Measurements from ENCODE around the gene ADAM30.
"Not testable (repeated sequence)": the region's sequence is repeated elsewhere in the genome, so short reads cannot be mapped to it uniquely, and the experiment has no call there.

The ADAM30 gene

GRCh38 chr1:119873135-119874015 lies 22.9 kb downstream of the ADAM30 start:
- H3K27me3 Mint-ChIP-seq: peaks cover 17% of the 10 kb centered on the region
- H3K36me3 Mint-ChIP-seq (ENCODE audit: low read depth): no peaks in the 10 kb centered on the region
- no peaks in the 10 kb centered on the region for H3K4me1 Mint-ChIP-seq (ENCODE audit: low read depth)
- no peaks in the 10 kb centered on the region for H3K9me3 Mint-ChIP-seq
- no peak overlapping the region for H3K27ac Mint-ChIP-seq
- no peak overlapping the region for H3K4me3 Mint-ChIP-seq

- no peak overlapping the region for H3K27ac Mint-ChIP-seq
- H3K9me3 Mint-ChIP-seq: no peaks in the 10 kb centered on the region
- H3K4me3 Mint-ChIP-seq: no peak overlapping the region
- H3K36me3 Mint-ChIP-seq (ENCODE audit: low read depth): no peaks in the 10 kb centered on the region
- peaks cover 17% of the 10 kb centered on the region for H3K27me3 Mint-ChIP-seq
- H3K4me1 Mint-ChIP-seq (ENCODE audit: low read depth): no peaks in the 10 kb centered on the region
These were observed 24.4 kb downstream of the ADAM30 start for GRCh38 chr1:119871881-119872280.

GRCh38 chr1:119870917-119871596 lies 25.3 kb downstream of the ADAM30 start:
- no peak overlapping the region for H3K4me3 Mint-ChIP-seq
- no peaks in the 10 kb centered on the region for H3K9me3 Mint-ChIP-seq
- H3K27me3 Mint-ChIP-seq: peaks cover 17% of the 10 kb centered on the region
- no peaks in the 10 kb centered on the region for H3K4me1 Mint-ChIP-seq (ENCODE audit: low read depth)
- H3K27ac Mint-ChIP-seq: no peak overlapping the region
- H3K36me3 Mint-ChIP-seq (ENCODE audit: low read depth): no peaks in the 10 kb centered on the region

GRCh38 chr1:119869995-119870394 lies 26.3 kb downstream of the ADAM30 start:
- no peak overlapping the region for H3K4me3 Mint-ChIP-seq
- H3K4me1 Mint-ChIP-seq (ENCODE audit: low read depth): no peaks in the 10 kb centered on the region
- H3K27me3 Mint-ChIP-seq: peaks cover 23% of the 10 kb centered on the region

GRCh38 chr1:119868176-119868575 lies 28.1 kb downstream of the ADAM30 start:
- Mint-ChIP-seq H3K9me3 (no peaks in the 10 kb centered on the region), H3K27ac (no peak overlapping the region), H3K27me3 (peaks cover 27% of the 10 kb centered on the region), H3K36me3 (ENCODE audit: low read depth) (no peaks in the 10 kb centered on the region), H3K4me3 (no peak overlapping the region), H3K4me1 (ENCODE audit: low read depth) (no peaks in the 10 kb centered on the region)

More at GRCh38 chr1:119869995-119870394, 26.3 kb downstream of the ADAM30 start:
- Mint-ChIP-seq H3K9me3 (no peaks in the 10 kb centered on the region), H3K27ac (no peak overlapping the region), H3K36me3 (ENCODE audit: low read depth) (no peaks in the 10 kb centered on the region)

- Mint-ChIP-seq H3K4me3 (no peak overlapping the region), H3K27ac (no peak overlapping the region), H3K9me3 (no peaks in the 10 kb centered on the region), H3K36me3 (ENCODE audit: low read depth) (no peaks in the 10 kb centered on the region), H3K4me1 (ENCODE audit: low read depth) (no peaks in the 10 kb centered on the region), H3K27me3 (peaks cover 21% of the 10 kb centered on the region)
These were observed 29.9 kb downstream of the ADAM30 start for GRCh38 chr1:119866451-119866850.

GRCh38 chr1:119865627-119866026 lies 30.7 kb downstream of the ADAM30 start:
- Mint-ChIP-seq H3K27ac (no peak overlapping the region), H3K4me3 (no peak overlapping the region), H3K9me3 (no peaks in the 10 kb centered on the region), H3K36me3 (ENCODE audit: low read depth) (no peaks in the 10 kb centered on the region), H3K4me1 (ENCODE audit: low read depth) (no peaks in the 10 kb centered on the region), H3K27me3 (peaks cover 14% of the 10 kb centered on the region)

GRCh38 chr1:119862276-119862675 lies 34.0 kb downstream of the ADAM30 start:
- peaks cover 18% of the 10 kb centered on the region for H3K4me1 Mint-ChIP-seq (ENCODE audit: low read depth)
- H3K4me3 Mint-ChIP-seq: no peak overlapping the region
- H3K27me3 Mint-ChIP-seq: peaks cover 13% of the 10 kb centered on the region
- no peaks in the 10 kb centered on the region for H3K36me3 Mint-ChIP-seq (ENCODE audit: low read depth)
- H3K27ac Mint-ChIP-seq: no peak overlapping the region
- no peaks in the 10 kb centered on the region for H3K9me3 Mint-ChIP-seq

GRCh38 chr1:119861547-119861946 lies 34.8 kb downstream of the ADAM30 start:
- Mint-ChIP-seq H3K27ac (no peak overlapping the region), H3K27me3 (peaks cover 13% of the 10 kb centered on the region), H3K9me3 (no peaks in the 10 kb centered on the region), H3K4me1 (ENCODE audit: low read depth) (peaks cover 18% of the 10 kb centered on the region), H3K4me3 (no peak overlapping the region), H3K36me3 (ENCODE audit: low read depth) (no peaks in the 10 kb centered on the region)

GRCh38 chr1:119859647-119860046 lies 36.7 kb downstream of the ADAM30 start:
- peak overlapping the region; percentile 66 for H3K27ac Mint-ChIP-seq
- H3K4me3 Mint-ChIP-seq: no peak overlapping the region
- H3K36me3 Mint-ChIP-seq (ENCODE audit: low read depth): no peaks in the 10 kb centered on the region
- no peaks in the 10 kb centered on the region for H3K9me3 Mint-ChIP-seq
- peaks cover 7% of the 10 kb centered on the region for H3K27me3 Mint-ChIP-seq
- H3K4me1 Mint-ChIP-seq (ENCODE audit: low read depth): peaks cover 18% of the 10 kb centered on the region

GRCh38 chr1:119858556-119859214 lies 37.6 kb downstream of the ADAM30 start:
- not testable (repeated sequence) for H3K36me3 Mint-ChIP-seq (ENCODE audit: low read depth); H3K27me3 Mint-ChIP-seq; H3K9me3 Mint-ChIP-seq; H3K4me3 Mint-ChIP-seq
- Mint-ChIP-seq H3K4me1 (ENCODE audit: low read depth) (peaks cover 18% of the 10 kb centered on the region), H3K27ac (peak overlapping the region; percentile 39)

GRCh38 chr1:119858126-119858525 lies 38.2 kb downstream of the ADAM30 start:
- Mint-ChIP-seq H3K4me3 (no peak overlapping the region), H3K9me3 (no peaks in the 10 kb centered on the region), H3K36me3 (ENCODE audit: low read depth) (no peaks in the 10 kb centered on the region), H3K27ac (no peak overlapping the region), H3K27me3 (peaks cover 3% of the 10 kb centered on the region), H3K4me1 (ENCODE audit: low read depth) (peaks cover 18% of the 10 kb centered on the region)

GRCh38 chr1:119853155-119853554 lies 43.2 kb downstream of the ADAM30 start:
- Mint-ChIP-seq H3K9me3 (no peaks in the 10 kb centered on the region), H3K4me1 (ENCODE audit: low read depth) (no peaks in the 10 kb centered on the region)

GRCh38 chr1:119844206-119844605 lies 52.1 kb downstream of the ADAM30 start:
- H3K4me1 Mint-ChIP-seq (ENCODE audit: low read depth); H3K27ac Mint-ChIP-seq; H3K36me3 Mint-ChIP-seq (ENCODE audit: low read depth); H3K9me3 Mint-ChIP-seq; H3K27me3 Mint-ChIP-seq; H3K4me3 Mint-ChIP-seq: not testable (repeated sequence)

More at GRCh38 chr1:119853155-119853554, 43.2 kb downstream of the ADAM30 start:
- no peak overlapping the region for H3K4me3 Mint-ChIP-seq
- H3K27ac Mint-ChIP-seq: no peak overlapping the region
- no peaks in the 10 kb centered on the region for H3K27me3 Mint-ChIP-seq
- no peaks in the 10 kb centered on the region for H3K36me3 Mint-ChIP-seq (ENCODE audit: low read depth)

Measured in stimulated activated naive CD8-positive, alpha-beta T cell treated with anti-CD3 and anti-CD28 coated beads, Interleukin-15, Interleukin-2, amounts not matched to agents 100 ng/mL and 50 ng/mL, for 24 hours (primary cell).